GM12891 (cell line): ENCODE results near the gene NRIP2.

ENCODE experiments used
- DNase-seq: peaks from one replicate; pipeline ENCODE4 v3.0.0; 2011; ENCODE audit warnings: low spot score; ENCODE audit not compliant: insufficient read length
- FAIRE-seq: peaks from 2 replicates; lab custom pipeline; 2011; peaks lifted over from hg19 to GRCh38; lab: Jason Lieb, UNC
- PAX5 ChIP-seq: IDR thresholded peaks from 2 replicates; pipeline ENCODE4 v1.6.1; 2011; ENCODE audit warnings: low read length, moderate library complexity, mild to moderate bottlenecking; ENCODE audit not compliant: insufficient read depth, severe bottlenecking
- POLR2A ChIP-seq: IDR thresholded peaks from 2 replicates; pipeline ENCODE4 v1.6.1; 2011; ENCODE audit warnings: low read depth, low read length, control low read depth
- POLR2AphosphoS5 ChIP-seq: IDR thresholded peaks from 2 replicates; pipeline ENCODE4 v1.6.1; 2011; ENCODE audit warnings: low read depth, low read length, control low read depth
- POU2F2 ChIP-seq: IDR thresholded peaks from 2 replicates; pipeline ENCODE4 v1.6.1; 2011; ENCODE audit warnings: low read depth, mild to moderate bottlenecking, control low read depth, low read length, moderate library complexity
- SPI1 ChIP-seq: IDR thresholded peaks from 2 replicates; pipeline ENCODE4 v1.6.1; 2011; ENCODE audit warnings: low read depth, low read length, control low read depth
- TAF1 ChIP-seq: IDR thresholded peaks from 2 replicates; pipeline ENCODE4 v1.6.1; 2011; ENCODE audit warnings: low read depth, low read length, control low read depth

NRIP2 gene

GRCh38 chr12:2811801-2812200 is 23.0 kb downstream of the NRIP2 start:
- DNase-seq = no peak
- no peak for FAIRE-seq
- TF ChIP-seq POU2F2 (no peak), SPI1 (no peak), PAX5 (no peak), POLR2AphosphoS5 (no peak), POLR2A (no peak), TAF1 (no peak)

- DNase-seq (no peak), FAIRE-seq (no peak)
- TF ChIP-seq SPI1 = no peak
- TF ChIP-seq POLR2AphosphoS5 = no peak
- TF ChIP-seq POU2F2 = no peak
- TF ChIP-seq TAF1 = no peak
- no peak for TF ChIP-seq POLR2A
- TF ChIP-seq PAX5 = no peak
These were observed 28.1 kb downstream of the NRIP2 start for GRCh38 chr12:2806700-2807099.

DNA sequence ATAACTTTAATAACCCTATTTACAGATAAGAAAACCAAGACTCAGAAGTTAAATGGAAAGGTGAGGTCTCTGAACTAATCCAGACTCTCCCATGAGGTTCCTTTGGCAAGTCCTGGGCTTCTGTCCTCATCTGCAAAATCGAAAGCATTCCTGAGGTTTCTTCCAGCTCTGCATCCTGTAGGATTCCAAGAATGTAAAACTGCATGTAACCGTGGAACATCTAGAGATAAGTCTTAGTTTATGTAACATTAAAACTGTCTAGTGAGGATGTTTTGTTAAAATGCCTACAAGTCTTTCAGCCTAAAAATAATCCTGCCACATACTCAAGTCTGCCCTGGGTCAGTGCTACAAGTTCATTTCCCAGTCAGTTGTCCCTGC is 29.7 kb downstream of the NRIP2 start:
- FAIRE-seq (no peak), DNase-seq (no peak)
- TF ChIP-seq POLR2AphosphoS5 = no peak
- TF ChIP-seq POU2F2 = no peak
- no peak for TF ChIP-seq SPI1
- TF ChIP-seq POLR2A = no peak
- no peak for TF ChIP-seq PAX5
- TF ChIP-seq TAF1 = no peak

DNA sequence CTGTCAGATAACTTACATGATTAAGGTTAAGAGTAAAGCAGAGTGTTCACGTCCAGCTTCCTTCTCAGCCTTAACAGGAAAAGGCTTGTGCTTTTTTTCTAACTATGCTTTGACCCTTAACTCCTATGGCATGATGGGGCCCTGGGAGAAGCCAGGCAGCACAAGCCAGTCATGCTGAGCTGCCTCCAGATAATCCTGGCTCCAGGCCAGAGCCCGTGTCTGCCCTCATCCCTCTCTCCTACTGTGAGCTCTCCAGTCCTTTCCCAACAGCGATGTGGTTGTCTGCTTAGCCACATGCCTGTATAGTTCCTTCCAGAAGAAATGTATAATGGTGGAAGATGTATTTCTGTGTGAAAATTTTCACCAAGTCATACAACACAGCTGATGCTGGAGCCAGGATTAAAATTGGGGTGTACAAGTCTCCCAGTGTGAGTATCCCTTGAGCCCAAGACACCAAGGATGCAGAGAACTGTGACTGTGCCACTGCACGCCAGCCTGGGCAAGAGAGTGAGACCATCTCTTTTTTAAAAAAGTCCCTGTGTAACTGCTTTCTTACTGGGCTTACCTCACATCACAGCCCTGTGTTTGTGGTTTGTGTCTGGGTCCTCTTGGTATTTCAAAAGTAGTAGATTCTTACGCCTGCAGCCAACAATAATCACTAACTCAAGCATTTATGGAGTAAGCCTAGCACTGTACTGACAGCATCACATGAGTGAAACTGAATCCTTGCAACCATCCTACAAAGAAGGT is 30.3 kb downstream of the NRIP2 start:
- no peak for DNase-seq
- no peak for FAIRE-seq
- TF ChIP-seq POLR2A (no peak), PAX5 (no peak), POU2F2 (no peak), TAF1 (no peak), POLR2AphosphoS5 (no peak), SPI1 (no peak)

- DNase-seq (no peak), FAIRE-seq (no peak)
- TF ChIP-seq TAF1 = no peak
- 0 out of 2 replicates have a peak, but pooled peaks have one; percentile 14 for TF ChIP-seq SPI1
- no peak for TF ChIP-seq POU2F2
These were observed 31.0 kb downstream of the NRIP2 start for GRCh38 chr12:2803635-2804392.

GRCh38 chr12:2801044-2801783 is 33.6 kb downstream of the NRIP2 start:
- TF ChIP-seq PAX5 (no peak), SPI1 (no peak), TAF1 (no peak), POU2F2 (no peak), POLR2AphosphoS5 (no peak), POLR2A (no peak)

DNA sequence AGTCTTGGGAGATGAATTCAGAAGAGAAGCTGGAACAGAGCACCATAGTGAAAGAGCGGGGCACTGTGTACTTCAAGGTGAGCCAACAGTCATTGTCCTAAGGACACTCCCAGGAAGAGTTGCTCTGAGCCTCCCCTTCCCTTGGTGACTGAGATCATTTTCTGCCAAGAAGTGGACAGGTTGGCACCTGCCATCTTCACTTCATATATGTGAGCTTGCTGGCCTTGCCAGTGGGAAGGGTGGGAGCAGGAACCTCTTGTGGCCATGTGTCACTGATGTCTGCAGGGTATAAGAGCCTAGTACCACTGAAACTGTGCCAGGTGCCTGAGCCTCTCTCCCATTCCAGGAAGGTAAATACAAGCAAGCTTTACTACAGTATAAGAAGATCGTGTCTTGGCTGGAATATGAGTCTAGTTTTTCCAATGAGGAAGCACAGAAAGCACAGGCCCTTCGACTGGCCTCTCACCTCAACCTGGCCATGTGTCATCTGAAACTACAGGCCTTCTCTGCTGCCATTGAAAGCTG is 34.7 kb downstream of the NRIP2 start:
- no peak for TF ChIP-seq POLR2AphosphoS5
- no peak for TF ChIP-seq POLR2A
- no peak for TF ChIP-seq SPI1
- TF ChIP-seq TAF1 = no peak
- no peak for TF ChIP-seq POU2F2
- TF ChIP-seq PAX5 = no peak
- FAIRE-seq (no peak), DNase-seq (no peak)

More at GRCh38 chr12:2801044-2801783, 33.6 kb downstream of the NRIP2 start:
- FAIRE-seq (no peak), DNase-seq (no peak)

DNA sequence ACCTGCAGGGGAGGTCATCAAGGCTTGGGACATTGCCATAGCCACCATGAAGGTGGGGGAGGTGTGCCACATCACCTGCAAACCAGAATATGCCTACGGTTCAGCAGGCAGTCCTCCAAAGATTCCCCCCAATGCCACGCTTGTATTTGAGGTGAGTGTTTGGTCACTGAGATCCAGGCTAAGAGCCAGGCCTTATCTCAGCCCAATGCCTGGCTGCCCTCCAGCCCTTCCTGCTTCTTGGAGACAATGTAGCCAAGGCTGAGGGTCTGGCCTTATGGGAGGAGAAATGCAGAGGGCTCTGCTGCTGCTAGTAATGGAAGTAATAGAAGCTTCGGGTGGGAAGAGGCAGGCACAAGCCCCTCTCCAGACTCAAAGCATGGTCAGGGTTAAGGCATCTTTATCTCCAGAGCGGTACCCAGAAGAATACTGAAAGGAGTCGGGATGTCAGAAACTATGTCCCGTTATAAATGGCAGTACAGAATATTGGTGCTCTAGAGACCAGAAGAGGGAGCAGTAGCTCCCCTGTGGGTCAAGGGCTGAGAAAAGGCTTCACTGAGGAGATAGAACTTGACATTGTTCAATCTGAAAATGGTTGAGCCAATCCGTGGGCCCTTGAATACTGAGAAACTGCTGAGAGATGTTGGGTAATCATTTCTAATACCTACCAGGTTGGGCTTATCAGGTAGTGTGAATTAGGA is 37.0 kb downstream of the NRIP2 start:
- no peak for DNase-seq
- TF ChIP-seq PAX5 (no peak), TAF1 (no peak), POLR2AphosphoS5 (no peak)
- FAIRE-seq = no peak

GRCh38 chr12:2796187-2796666 is 38.6 kb downstream of the NRIP2 start:
- FAIRE-seq (no peak), DNase-seq (no peak)
- no peak for TF ChIP-seq POLR2AphosphoS5
- no peak for TF ChIP-seq POU2F2
- TF ChIP-seq TAF1 = no peak
- no peak for TF ChIP-seq POLR2A
- TF ChIP-seq SPI1 = no peak
- no peak for TF ChIP-seq PAX5
